GM12878 (cell line): ENCODE data around the gene PAEP. TPM values are rescaled to one million over a fixed set of nuclear protein-coding genes. Genes with fewer than 3 reads are reported as not detected.

Experiments
- ATAC-seq: fragments of 200-7000 bp; cut with Tn5 transposase; 3 replicates; pipeline ENCODE4 v1.9.1; 2020; ENCODE audit warnings: mild to moderate bottlenecking, moderate library complexity
- BruUV-seq: library from RNA; stranded (reverse); fragments of 400-500 nt; replicated peaks from 2 replicates; lab custom pipeline; 2021; lab: Mats Ljungman, UMichigan
- CTCF ChIA-PET: fragments of 300-600 bp; sonication (Branson Sonifier 250); formaldehyde crosslinking; extraction: SDS; loops from one replicate; lab custom pipeline; 2021; ENCODE audit warnings: inconsistent platforms; lab: Yijun Ruan, JAX
- POLR2A ChIA-PET: fragments of 350-600 bp; formaldehyde crosslinking; extraction: SDS; loops from one replicate; lab custom pipeline; 2021; ENCODE audit warnings: inconsistent platforms; lab: Charles Lee
- RAD21 ChIA-PET: fragments of 300-600 bp; sonication (Branson Sonifier 250); formaldehyde crosslinking; loops from one replicate; lab custom pipeline; 2023; ENCODE audit warnings: antibody characterized with exemption; ENCODE audit not compliant: unreplicated experiment; lab: Charles Lee
- SMC1A ChIA-PET: fragments of 300-600 bp; sonication (Branson Sonifier 250); formaldehyde crosslinking; loops from one replicate; lab custom pipeline; 2023; ENCODE audit not compliant: unreplicated experiment, uncharacterized antibody; lab: Charles Lee
- DNase-seq: peaks from one replicate; pipeline ENCODE4 v3.0.0-alpha.2; 2011; ENCODE audit warnings: low read depth, low spot score
- FAIRE-seq: peaks from 3 replicates; lab custom pipeline; 2011; peaks lifted over from hg19 to GRCh38; lab: Jason Lieb, UNC
- H2AFZ ChIP-seq: 2 replicates; pipeline ENCODE4 v1.6.0; 2011; ENCODE audit warnings: low read depth, low read length, control low read depth; ENCODE audit not compliant: control insufficient read depth
- H3K27ac ChIP-seq: 2 replicates; pipeline ENCODE4 v1.5.1; 2011; ENCODE audit warnings: control low read depth; ENCODE audit not compliant: control insufficient read depth, insufficient read depth
- H3K27me3 ChIP-seq, 2 experiments: replicated peaks in 1 of 2; 2 replicates each; pipeline versions ENCODE4 v1.6.0 to v1.6.1; 2011; ENCODE audit warnings: low read length in 1 of 2; ENCODE audit not compliant: control insufficient read depth in 2 of 2, insufficient read depth in 2 of 2
- H3K36me3 ChIP-seq, 2 experiments: 2 replicates each; pipeline ENCODE4 v1.5.1; 2011; ENCODE audit warnings: low read length in 1 of 2; ENCODE audit not compliant: control insufficient read depth in 2 of 2, insufficient read depth in 2 of 2
- H3K4me1 ChIP-seq: 2 replicates; pipeline ENCODE4 v1.6.1; 2011; ENCODE audit warnings: mild to moderate bottlenecking, low read length, moderate library complexity, mixed read lengths; ENCODE audit not compliant: control insufficient read depth, insufficient read depth
- H3K4me2 ChIP-seq: 2 replicates; pipeline ENCODE4 v1.6.0; 2011; ENCODE audit warnings: control low read depth; ENCODE audit not compliant: control insufficient read depth, insufficient read depth
- H3K4me3 ChIP-seq: fragments of 200-600 bp; sonication (generic); 2 replicates; pipeline ENCODE4 v1.5.1; 2016
- H3K79me2 ChIP-seq: 2 replicates; pipeline ENCODE4 v1.6.0; 2011; ENCODE audit warnings: low read length; ENCODE audit not compliant: control insufficient read depth, insufficient read depth
- H3K9ac ChIP-seq: 2 replicates; pipeline ENCODE4 v1.8.0; 2011; ENCODE audit warnings: low read length, control low read depth, mixed read lengths; ENCODE audit not compliant: control insufficient read depth, insufficient read depth
- H3K9me3 ChIP-seq: replicated peaks from 3 replicates; pipeline ENCODE4 v1.5.1; 2011; ENCODE audit warnings: mild to moderate bottlenecking, low read length; ENCODE audit not compliant: control insufficient read depth, insufficient read depth
- H4K20me1 ChIP-seq: 2 replicates; pipeline ENCODE4 v1.6.0; 2011; ENCODE audit not compliant: control insufficient read depth, insufficient read depth
- ASH2L ChIP-seq: fragments of 300-600, 200-600 bp; sonication (generic); IDR thresholded peaks from 2 replicates; pipeline ENCODE4 v1.6.1; 2017; ENCODE audit warnings: low read depth, mild to moderate bottlenecking, borderline replicate concordance
- BCL11A ChIP-seq: IDR thresholded peaks from 2 replicates; pipeline ENCODE4 v1.6.1; 2011; ENCODE audit warnings: low read depth, low read length
- BHLHE40 ChIP-seq, 2 experiments: fragments of 450-650 bp in 1 of 2; IDR thresholded peaks; 2 replicates each; pipeline ENCODE4 v1.6.1; 2011 to 2017; ENCODE audit warnings: low read depth in 2 of 2, borderline replicate concordance in 1 of 2, improper control_type of control experiment in 1 of 2, low read length in 1 of 2, mild to moderate bottlenecking in 1 of 2
- EGR1 ChIP-seq, 2 experiments: IDR thresholded peaks; 1 replicate in 1 of 2; 2 replicates in 1 of 2; pipeline ENCODE4 v1.6.1; 2011 to 2012; ENCODE audit warnings: low read depth in 2 of 2, low read length in 2 of 2, borderline replicate concordance in 1 of 2, mild to moderate bottlenecking in 1 of 2, moderate library complexity in 1 of 2
- ESRRA ChIP-seq: IDR thresholded peaks from 2 replicates; pipeline ENCODE4 v1.6.1; 2012; ENCODE audit warnings: mild to moderate bottlenecking, low read length, improper control_type of control experiment
- NFXL1 ChIP-seq: fragments of 450-650 bp; IDR thresholded peaks from 2 replicates; pipeline ENCODE4 v1.6.1; 2017; ENCODE audit warnings: antibody characterized with exemption, mild to moderate bottlenecking, borderline replicate concordance
- PML ChIP-seq: IDR thresholded peaks from 2 replicates; pipeline ENCODE4 v1.6.1; 2012; ENCODE audit warnings: low read length, inconsistent platforms
- RAD21 ChIP-seq: IDR thresholded peaks from 2 replicates; pipeline ENCODE4 v1.6.1; 2011; ENCODE audit warnings: mild to moderate bottlenecking, low read depth, low read length, moderate library complexity; ENCODE audit not compliant: insufficient read depth
- SREBF2 ChIP-seq: IDR thresholded peaks from 2 replicates; pipeline ENCODE4 v1.6.1; 2012; ENCODE audit warnings: mild to moderate bottlenecking, low read length
- ZBED1 ChIP-seq: IDR thresholded peaks from 2 replicates; pipeline ENCODE4 v1.6.1; 2016; ENCODE audit warnings: borderline replicate concordance
- WGBS: methylation state at CpG from one replicate; pipeline ENCODE4 v1.1.6; 2016; ENCODE audit warnings: low lambda C conversion rate; ENCODE audit not compliant: insufficient replicate concordance, insufficient coverage; ENCODE audit errors: missing lambda C conversion rate; 5-methylcytosine and 5-hydroxymethylcytosine counted together
- in situ Hi-C: fragments of 300-500 bp; cut with MboI; formaldehyde crosslinking; loops from 9 replicates; pipeline ENCODE4 v1.14.3; 2018; ENCODE audit warnings: mixed read lengths
- intact Hi-C: fragments of 100-400 bp; cut with micrococcal nuclease; formaldehyde crosslinking; loops from one replicate; pipeline ENCODE4 v1.14.2; 2022; ENCODE audit not compliant: unreplicated experiment
- polyA plus RNA-seq, 11 experiments: library from polyadenylated mRNA; depleted of rRNA in 4 of 11; unstranded in 6 of 11; stranded (reverse) in 5 of 11; fragments of >200 nt; fragmentation: Nextera tagmentation in 4 of 11; fragmentation: Illumina TruSeq in 1 of 11; extraction: Ambion mirVana in 4 of 11; extraction: Trizol in 1 of 11; gene quantifications; 1 replicate in 1 of 11; 2 replicates in 10 of 11; pipeline versions ENCODE4 v1.2.1 to v1.2.3, GENCODE V29; 2011 to 2016; ENCODE audit warnings: inconsistent platforms in 2 of 11, missing spikeins in 2 of 11, low read depth in 1 of 11
- total RNA-seq, 4 experiments: library from RNA; depleted of rRNA in 3 of 4; stranded (reverse); fragments of >200 nt in 3 of 4; fragmentation: Illumina TruSeq in 1 of 4; extraction: Trizol in 1 of 4; gene quantifications; 2 replicates each; pipeline versions ENCODE4 v1.2.1 to v1.2.3, GENCODE V29; 2013 to 2021
- TF ChIP-seq, protein P1 (sequence below): fragments of 450-650 bp; formaldehyde crosslinking; IDR thresholded peaks from 2 replicates; pipeline ENCODE4 v1.5.0; 2022; ENCODE audit warnings: mild to moderate bottlenecking, missing genetic modification characterization
- TF ChIP-seq, protein P2 (sequence below): fragments of 450-650 bp; IDR thresholded peaks from 2 replicates; pipeline ENCODE4 v1.6.1; 2017; ENCODE audit warnings: mild to moderate bottlenecking
- TF ChIP-seq, protein P3 (sequence below): IDR thresholded peaks from 2 replicates; pipeline ENCODE4 v1.6.1; 2012; ENCODE audit warnings: low read depth, low read length, improper control_type of control experiment
- TF ChIP-seq, protein P4 (sequence below): IDR thresholded peaks from 2 replicates; pipeline ENCODE4 v1.6.1; 2011; ENCODE audit warnings: low read depth, low read length, improper control_type of control experiment, borderline replicate concordance

Gene PAEP
- total and polyA plus RNA-seq, 10 of the 15 experiments (the other 5 are each of a cell fraction or from before 2014, with no cell fraction given): not detected

DNA sequence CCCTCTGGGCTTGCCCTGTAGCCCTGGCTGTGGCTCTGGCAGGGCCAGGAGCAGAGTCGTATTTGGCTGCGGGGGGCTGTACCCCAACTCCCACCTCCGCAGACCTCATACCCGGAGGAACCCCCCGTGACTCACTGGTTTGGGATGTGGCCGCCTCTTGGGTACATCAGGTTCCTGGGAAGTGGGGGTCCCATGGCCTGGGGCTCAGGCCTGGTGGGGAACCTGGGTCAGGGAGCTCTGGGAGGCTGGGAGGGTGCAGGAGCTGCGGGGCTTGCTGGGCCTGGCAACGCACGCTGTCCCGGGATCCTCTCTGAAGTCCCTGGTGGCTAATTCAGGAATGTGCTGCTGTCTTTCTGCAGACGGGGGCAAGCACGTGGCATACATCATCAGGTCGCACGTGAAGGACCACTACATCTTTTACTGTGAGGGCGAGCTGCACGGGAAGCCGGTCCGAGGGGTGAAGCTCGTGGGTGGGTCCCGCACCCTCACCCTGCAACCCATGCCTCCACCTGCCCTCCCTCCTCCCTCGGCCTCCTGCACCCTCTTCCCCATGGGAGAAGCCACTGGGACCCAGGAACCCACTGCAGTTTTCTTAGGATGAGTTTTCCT lies 37.9 kb upstream of the PAEP start (continued):
- TF ChIP-seq, protein P1, sequence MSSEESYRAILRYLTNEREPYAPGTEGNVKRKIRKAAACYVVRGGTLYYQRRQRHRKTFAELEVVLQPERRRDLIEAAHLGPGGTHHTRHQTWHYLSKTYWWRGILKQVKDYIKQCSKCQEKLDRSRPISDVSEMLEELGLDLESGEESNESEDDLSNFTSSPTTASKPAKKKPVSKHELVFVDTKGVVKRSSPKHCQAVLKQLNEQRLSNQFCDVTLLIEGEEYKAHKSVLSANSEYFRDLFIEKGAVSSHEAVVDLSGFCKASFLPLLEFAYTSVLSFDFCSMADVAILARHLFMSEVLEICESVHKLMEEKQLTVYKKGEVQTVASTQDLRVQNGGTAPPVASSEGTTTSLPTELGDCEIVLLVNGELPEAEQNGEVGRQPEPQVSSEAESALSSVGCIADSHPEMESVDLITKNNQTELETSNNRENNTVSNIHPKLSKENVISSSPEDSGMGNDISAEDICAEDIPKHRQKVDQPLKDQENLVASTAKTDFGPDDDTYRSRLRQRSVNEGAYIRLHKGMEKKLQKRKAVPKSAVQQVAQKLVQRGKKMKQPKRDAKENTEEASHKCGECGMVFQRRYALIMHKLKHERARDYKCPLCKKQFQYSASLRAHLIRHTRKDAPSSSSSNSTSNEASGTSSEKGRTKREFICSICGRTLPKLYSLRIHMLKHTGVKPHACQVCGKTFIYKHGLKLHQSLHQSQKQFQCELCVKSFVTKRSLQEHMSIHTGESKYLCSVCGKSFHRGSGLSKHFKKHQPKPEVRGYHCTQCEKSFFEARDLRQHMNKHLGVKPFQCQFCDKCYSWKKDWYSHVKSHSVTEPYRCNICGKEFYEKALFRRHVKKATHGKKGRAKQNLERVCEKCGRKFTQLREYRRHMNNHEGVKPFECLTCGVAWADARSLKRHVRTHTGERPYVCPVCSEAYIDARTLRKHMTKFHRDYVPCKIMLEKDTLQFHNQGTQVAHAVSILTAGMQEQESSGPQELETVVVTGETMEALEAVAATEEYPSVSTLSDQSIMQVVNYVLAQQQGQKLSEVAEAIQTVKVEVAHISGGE (CRISPR knock-in tag): no peak
- TF ChIP-seq NFXL1 (no peak), EGR1 (IDR thresholded peaks at IDR 0.05; ENCODE audit: borderline replicate concordance in 1 of 2, low read depth in 2 of 2, low read length in 2 of 2) (no peak)

DNA sequence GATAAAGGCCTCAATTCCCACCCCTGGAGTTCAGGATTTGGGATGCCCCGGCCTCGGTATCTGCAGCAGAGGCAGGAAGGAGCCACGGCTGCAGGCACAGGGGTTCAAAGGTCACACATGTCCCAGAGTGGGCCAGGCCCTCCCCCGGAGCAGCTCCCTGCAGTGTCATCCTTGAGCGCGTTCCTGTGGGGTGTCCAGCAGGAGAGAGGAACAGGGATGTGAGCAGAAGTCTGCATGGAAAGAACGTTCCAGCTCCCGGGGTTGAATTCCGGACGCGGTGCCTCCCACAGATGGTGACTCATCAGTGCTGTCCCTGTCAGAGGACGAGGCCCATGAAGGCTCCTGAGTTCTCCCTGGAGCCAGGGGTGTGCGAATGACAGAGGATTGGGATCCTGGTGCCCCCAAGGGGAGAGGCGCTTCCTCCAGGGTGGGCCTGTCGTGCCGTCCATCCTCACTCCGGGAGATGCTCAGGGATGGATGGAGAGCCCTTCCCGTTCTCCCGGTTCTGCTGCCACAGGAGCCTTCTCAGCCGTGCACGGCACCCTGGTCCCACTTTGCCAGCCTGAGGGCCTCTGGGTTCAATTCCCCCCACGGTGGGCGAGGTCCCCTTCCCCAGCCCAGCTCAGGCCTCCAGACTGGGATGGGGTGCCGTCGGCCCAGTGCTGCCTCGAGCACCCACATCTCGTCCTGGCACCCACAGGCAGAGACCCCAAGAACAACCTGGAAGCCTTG lies 37.3 kb upstream of the PAEP start:
- Histone ChIP-seq H3K4me2 (no peak overlapping the region), H3K79me2 (no peaks in the 10 kb centered on the region), H4K20me1 (no peaks in the 10 kb centered on the region), H3K4me1 (no peaks in the 10 kb centered on the region), H3K4me3 (no peak overlapping the region), H3K27ac (no peak overlapping the region), H3K36me3 (no peaks in the 10 kb centered on the region), H3K9me3 (no peaks in the 10 kb centered on the region), H3K27me3 (no peaks in the 10 kb centered on the region), H3K9ac (no peak overlapping the region), H2AFZ (no peak overlapping the region)
- CTCF ChIA-PET: interaction anchor here (0.6 kb wide), 1 partner anchor 10 kb away, joined by 4 read pairs; no protein-coding TSS in a partner anchor
- DNase-seq (no peak), ATAC-seq (no peak), FAIRE-seq (no peak)
- no TSS peak for BruUV-seq
- POLR2A ChIA-PET: interaction anchor here (0.6 kb wide), 2 partner anchors 336 to 590 kb away, joined by 6 to 8 read pairs; no protein-coding TSS in a partner anchor
- intact Hi-C loops (no loop called here), in situ Hi-C loops (no loop called here)
- 54% methylated on average over 27 of the region's 27 CpGs for WGBS
- RAD21 ChIA-PET: no interaction called here
- SMC1A ChIA-PET: no interaction called here
- TF ChIP-seq RAD21 (no peak), ZBED1 (no peak), ESRRA (no peak), ASH2L (no peak), SREBF2 (no peak), PML (no peak), BCL11A (no peak), BHLHE40 (IDR thresholded peaks at IDR 0.05; ENCODE audit: borderline replicate concordance in 1 of 2, low read depth in 2 of 2, low read length in 1 of 2) (no peak)
- TF ChIP-seq, protein P2, sequence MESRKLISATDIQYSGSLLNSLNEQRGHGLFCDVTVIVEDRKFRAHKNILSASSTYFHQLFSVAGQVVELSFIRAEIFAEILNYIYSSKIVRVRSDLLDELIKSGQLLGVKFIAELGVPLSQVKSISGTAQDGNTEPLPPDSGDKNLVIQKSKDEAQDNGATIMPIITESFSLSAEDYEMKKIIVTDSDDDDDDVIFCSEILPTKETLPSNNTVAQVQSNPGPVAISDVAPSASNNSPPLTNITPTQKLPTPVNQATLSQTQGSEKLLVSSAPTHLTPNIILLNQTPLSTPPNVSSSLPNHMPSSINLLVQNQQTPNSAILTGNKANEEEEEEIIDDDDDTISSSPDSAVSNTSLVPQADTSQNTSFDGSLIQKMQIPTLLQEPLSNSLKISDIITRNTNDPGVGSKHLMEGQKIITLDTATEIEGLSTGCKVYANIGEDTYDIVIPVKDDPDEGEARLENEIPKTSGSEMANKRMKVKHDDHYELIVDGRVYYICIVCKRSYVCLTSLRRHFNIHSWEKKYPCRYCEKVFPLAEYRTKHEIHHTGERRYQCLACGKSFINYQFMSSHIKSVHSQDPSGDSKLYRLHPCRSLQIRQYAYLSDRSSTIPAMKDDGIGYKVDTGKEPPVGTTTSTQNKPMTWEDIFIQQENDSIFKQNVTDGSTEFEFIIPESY: no peak
- TF ChIP-seq, protein P3, sequence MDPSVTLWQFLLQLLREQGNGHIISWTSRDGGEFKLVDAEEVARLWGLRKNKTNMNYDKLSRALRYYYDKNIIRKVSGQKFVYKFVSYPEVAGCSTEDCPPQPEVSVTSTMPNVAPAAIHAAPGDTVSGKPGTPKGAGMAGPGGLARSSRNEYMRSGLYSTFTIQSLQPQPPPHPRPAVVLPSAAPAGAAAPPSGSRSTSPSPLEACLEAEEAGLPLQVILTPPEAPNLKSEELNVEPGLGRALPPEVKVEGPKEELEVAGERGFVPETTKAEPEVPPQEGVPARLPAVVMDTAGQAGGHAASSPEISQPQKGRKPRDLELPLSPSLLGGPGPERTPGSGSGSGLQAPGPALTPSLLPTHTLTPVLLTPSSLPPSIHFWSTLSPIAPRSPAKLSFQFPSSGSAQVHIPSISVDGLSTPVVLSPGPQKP: no peak
- TF ChIP-seq, protein P4, sequence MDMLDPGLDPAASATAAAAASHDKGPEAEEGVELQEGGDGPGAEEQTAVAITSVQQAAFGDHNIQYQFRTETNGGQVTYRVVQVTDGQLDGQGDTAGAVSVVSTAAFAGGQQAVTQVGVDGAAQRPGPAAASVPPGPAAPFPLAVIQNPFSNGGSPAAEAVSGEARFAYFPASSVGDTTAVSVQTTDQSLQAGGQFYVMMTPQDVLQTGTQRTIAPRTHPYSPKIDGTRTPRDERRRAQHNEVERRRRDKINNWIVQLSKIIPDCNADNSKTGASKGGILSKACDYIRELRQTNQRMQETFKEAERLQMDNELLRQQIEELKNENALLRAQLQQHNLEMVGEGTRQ: no peak
